Ovary (tissue), 3 donors: ENCODE data around the gene MAPKAP1.

Experiments used
- CTCF ChIP-seq, 3 donors: fragments of 450-650 bp in 2 of 3; fragments of 200-600 bp in 1 of 3; IDR thresholded peaks; one replicate each; pipeline versions ENCODE4 v1.5.1 to v1.8.0; 2016 to 2022; ENCODE audit warnings: antibody characterized with exemption in 3 of 3, mild to moderate bottlenecking in 1 of 3
- EP300 ChIP-seq: sonication (generic); formaldehyde crosslinking; IDR thresholded peaks from one replicate; pipeline ENCODE4 v1.6.1; 2017; ENCODE audit warnings: antibody characterized with exemption
- POLR2A ChIP-seq: fragments of 450-650 bp; IDR thresholded peaks from one replicate; pipeline ENCODE4 v1.6.1; 2017; ENCODE audit warnings: antibody characterized with exemption, mild to moderate bottlenecking, moderate library complexity
- donor health status: DM: no; HTN: no; CAD: no.

DNA sequence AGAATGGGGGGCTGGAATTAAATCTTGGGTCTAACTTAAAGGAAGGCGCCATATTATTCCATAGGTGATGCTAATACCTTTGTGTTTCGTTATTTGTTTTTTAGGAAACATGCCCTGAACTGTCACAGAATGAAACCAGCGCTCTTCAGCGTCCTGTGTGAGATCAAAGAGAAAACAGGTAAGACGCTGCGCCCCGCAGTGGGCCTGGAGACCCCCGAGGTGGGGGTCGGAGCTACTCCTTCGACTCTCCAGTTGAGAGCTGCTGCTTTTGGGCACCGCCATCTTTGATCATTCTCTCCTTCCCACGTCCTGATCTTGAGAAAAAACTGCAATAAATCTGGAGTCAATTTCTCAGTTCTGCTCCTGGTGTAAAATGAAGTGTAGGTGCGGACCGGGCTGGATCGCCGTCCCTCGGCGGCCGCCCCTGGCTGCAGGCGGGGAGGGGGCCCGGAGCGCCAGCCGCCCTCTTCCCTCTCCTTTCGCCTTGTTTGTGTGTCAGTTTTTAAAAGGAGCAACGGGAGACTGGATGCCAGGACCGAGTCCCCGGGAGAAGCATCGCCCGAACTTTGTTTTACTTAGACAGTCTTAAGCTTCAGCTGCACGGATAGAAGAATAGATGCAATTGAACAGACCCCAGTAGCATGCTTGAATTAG, 41.6 kb upstream of the MAPKAP1 start:
- no peak for TF ChIP-seq CTCF (IDR thresholded peaks at IDR 0.05)
- TF ChIP-seq EP300 = no peak
- no peak for TF ChIP-seq POLR2A
